Measurements from ENCODE around the gene SEMA6D. TPM values are rescaled to one million over a fixed set of nuclear protein-coding genes. Genes with fewer than 3 reads are reported as not detected.

SEMA6D gene
- total RNA-seq, 2 experiments from 2014 or later = not detected

GRCh38 chr15:47822048-47822447, 104.7 kb downstream of the SEMA6D start:
- DNase-seq (no peak), ATAC-seq (no peak)
- Mint-ChIP-seq H3K27ac (no peak overlapping the region), H3K4me3 (no peak overlapping the region), H3K9me3 (ENCODE audit: insufficient read depth) (no peaks in the 10 kb centered on the region), H3K27me3 (ENCODE audit: low read depth) (no peaks in the 10 kb centered on the region), H3K36me3 (ENCODE audit: low read depth) (no peaks in the 10 kb centered on the region), H3K4me1 (ENCODE audit: low read depth) (no peaks in the 10 kb centered on the region)
- ChIA-PET CTCF (no interaction called here), POLR2A (no interaction called here)
